Fibroblast of lung (primary cell): ENCODE measurements around the gene RITA1. TPM values are rescaled to one million over a fixed set of nuclear protein-coding genes. Genes with fewer than 3 reads are reported as not detected.
A peak's percentile ranks its signal among the peaks of the same experiment; 100 is the strongest.

ENCODE experiments used
- DNase-seq, 2 donors: peaks; one replicate each; pipeline versions ENCODE4 v3.0.0 to v3.0.0-alpha.2; 2010; ENCODE audit warnings: low read depth in 2 of 2
- H2AFZ ChIP-seq: 2 replicates; pipeline ENCODE4 v1.5.1; 2012; ENCODE audit warnings: low read length, control low read depth, inconsistent platforms
- H3K27ac ChIP-seq: 2 replicates; pipeline ENCODE4 v1.5.1; 2011; ENCODE audit warnings: low read length, control low read depth; ENCODE audit not compliant: insufficient read depth
- H3K27me3 ChIP-seq: 2 replicates; pipeline ENCODE4 v1.5.1; 2011; ENCODE audit warnings: mild to moderate bottlenecking, low read length; ENCODE audit not compliant: control insufficient read depth, insufficient read depth
- H3K36me3 ChIP-seq: 2 replicates; pipeline ENCODE4 v1.5.1; 2011; ENCODE audit warnings: low read length; ENCODE audit not compliant: control insufficient read depth, insufficient read depth
- H3K4me1 ChIP-seq: 2 replicates; pipeline ENCODE4 v1.5.1; 2011; ENCODE audit warnings: low read length; ENCODE audit not compliant: control insufficient read depth, insufficient read depth; ENCODE audit errors: extremely low read depth
- H3K4me2 ChIP-seq: 2 replicates; pipeline ENCODE4 v1.5.1; 2011; ENCODE audit warnings: low read length, control low read depth; ENCODE audit not compliant: insufficient read depth; ENCODE audit errors: extremely low read depth
- H3K4me3 ChIP-seq, 4 experiments: fragments of 200-600 bp in 1 of 4; sonication (generic) in 1 of 4; replicated peaks in 1 of 4; 2 replicates each; pipeline ENCODE4 v1.5.1; 2011 to 2016; ENCODE audit warnings: low read length in 4 of 4, low read depth in 3 of 4, mild to moderate bottlenecking in 3 of 4, control low read depth in 2 of 4, inconsistent platforms in 1 of 4, mixed read lengths in 1 of 4; ENCODE audit not compliant: insufficient read depth in 1 of 4; ENCODE audit errors: control extremely low read depth in 1 of 4
- H3K79me2 ChIP-seq: 2 replicates; pipeline ENCODE4 v1.5.1; 2012; ENCODE audit warnings: mild to moderate bottlenecking, low read length, inconsistent platforms; ENCODE audit not compliant: control insufficient read depth, insufficient read depth
- H3K9ac ChIP-seq: 2 replicates; pipeline ENCODE4 v1.5.1; 2011; ENCODE audit warnings: mild to moderate bottlenecking, low read length, control low read depth; ENCODE audit not compliant: insufficient read depth
- H3K9me3 ChIP-seq: 2 replicates; pipeline ENCODE4 v1.5.1; 2012; ENCODE audit warnings: low read depth, low read length; ENCODE audit not compliant: control insufficient read depth, insufficient read depth
- H4K20me1 ChIP-seq: 2 replicates; pipeline ENCODE4 v1.5.1; 2011; ENCODE audit warnings: low read length; ENCODE audit not compliant: control insufficient read depth, insufficient read depth; ENCODE audit errors: extremely low read depth
- EZH2 ChIP-seq: IDR thresholded peaks from 2 replicates; pipeline ENCODE4 v1.5.1; 2012; ENCODE audit warnings: low read length, control low read depth, mild to moderate bottlenecking; ENCODE audit errors: missing control alignments
- polyA plus RNA-seq, 2 donors: library from polyadenylated mRNA; depleted of rRNA in 1 of 2; stranded (reverse) in 1 of 2; unstranded in 1 of 2; fragments of >200 nt; gene quantifications; 2 replicates each; pipeline ENCODE4 v1.2.1, GENCODE V29; 2011 to 2012; ENCODE audit warnings: missing spikeins in 1 of 2
- total RNA-seq: library from RNA; depleted of rRNA; stranded (reverse); fragments of >200 nt; gene quantifications from 2 replicates; pipeline ENCODE4 v1.2.1, GENCODE V29; 2014
- TF ChIP-seq, protein P1 (sequence below), 2 donors: IDR thresholded peaks in 1 of 2; conservative IDR thresholded peaks in 1 of 2; 1 replicate in 1 of 2; 2 replicates in 1 of 2; pipeline ENCODE4 v1.5.1; 2011 to 2012; ENCODE audit warnings: low read length in 2 of 2, control low read depth in 1 of 2, inconsistent platforms in 1 of 2, low read depth in 1 of 2, mild to moderate bottlenecking in 1 of 2

Gene RITA1
- total and polyA plus RNA-seq, 2 donors (not counting 1 experiment from before 2014, with no cell fraction given): 8.7 to 11.6 TPM

- H3K4me1 ChIP-seq: peaks cover 5% of the 10 kb centered on the region
- DNase-seq: peak in 1 of 2 donors; percentile 14
- peaks cover 1% of the 10 kb centered on the region for H3K36me3 ChIP-seq
- H3K79me2 ChIP-seq: no peaks in the 10 kb centered on the region
- H2AFZ ChIP-seq: no peak overlapping the region
- peaks cover 25% of the 10 kb centered on the region for H3K27me3 ChIP-seq
- H3K4me2 ChIP-seq: peak overlapping the region; percentile 0
- no peaks in the 10 kb centered on the region for H3K9me3 ChIP-seq
- H4K20me1 ChIP-seq: no peaks in the 10 kb centered on the region
- H3K4me3 ChIP-seq: no peak overlapping the region
- H3K9ac ChIP-seq: no peak overlapping the region
- H3K27ac ChIP-seq: no peak overlapping the region
- TF ChIP-seq, protein P1, sequence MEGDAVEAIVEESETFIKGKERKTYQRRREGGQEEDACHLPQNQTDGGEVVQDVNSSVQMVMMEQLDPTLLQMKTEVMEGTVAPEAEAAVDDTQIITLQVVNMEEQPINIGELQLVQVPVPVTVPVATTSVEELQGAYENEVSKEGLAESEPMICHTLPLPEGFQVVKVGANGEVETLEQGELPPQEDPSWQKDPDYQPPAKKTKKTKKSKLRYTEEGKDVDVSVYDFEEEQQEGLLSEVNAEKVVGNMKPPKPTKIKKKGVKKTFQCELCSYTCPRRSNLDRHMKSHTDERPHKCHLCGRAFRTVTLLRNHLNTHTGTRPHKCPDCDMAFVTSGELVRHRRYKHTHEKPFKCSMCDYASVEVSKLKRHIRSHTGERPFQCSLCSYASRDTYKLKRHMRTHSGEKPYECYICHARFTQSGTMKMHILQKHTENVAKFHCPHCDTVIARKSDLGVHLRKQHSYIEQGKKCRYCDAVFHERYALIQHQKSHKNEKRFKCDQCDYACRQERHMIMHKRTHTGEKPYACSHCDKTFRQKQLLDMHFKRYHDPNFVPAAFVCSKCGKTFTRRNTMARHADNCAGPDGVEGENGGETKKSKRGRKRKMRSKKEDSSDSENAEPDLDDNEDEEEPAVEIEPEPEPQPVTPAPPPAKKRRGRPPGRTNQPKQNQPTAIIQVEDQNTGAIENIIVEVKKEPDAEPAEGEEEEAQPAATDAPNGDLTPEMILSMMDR (conservative IDR thresholded peaks at IDR 0.05 in 1 of 2, IDR thresholded peaks at IDR 0.05 in 1 of 2; ENCODE audit: low read depth in 1 of 2, low read length in 2 of 2): no peak
- TF ChIP-seq EZH2: no peak
These were observed 31.1 kb upstream of the RITA1 start for GRCh38 chr12:113154351-113154973.

DNA sequence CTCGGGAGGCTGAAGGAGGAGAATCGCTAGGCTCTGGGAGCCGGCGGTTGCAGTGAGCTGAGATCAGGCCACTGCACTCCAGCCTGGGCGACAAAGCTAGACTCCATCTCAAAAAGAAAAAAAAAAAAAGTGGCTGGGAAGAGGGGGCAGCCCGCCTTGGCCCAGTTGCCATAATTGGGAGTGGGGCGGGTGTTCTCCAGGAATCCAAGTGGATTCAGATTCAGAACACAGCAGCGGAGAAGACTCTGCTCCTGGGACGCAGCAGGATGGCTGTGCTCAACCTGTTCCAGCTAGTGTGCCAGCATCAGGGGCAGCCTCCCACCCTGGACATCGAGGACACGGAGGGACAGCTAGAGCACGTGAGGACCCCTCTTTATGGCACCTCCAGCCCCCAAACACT lies 30.5 kb upstream of the RITA1 start:
- Histone ChIP-seq H3K4me1 (peaks cover 1% of the 10 kb centered on the region), H3K79me2 (no peaks in the 10 kb centered on the region), H3K4me3 (no peak overlapping the region), H3K9ac (no peak overlapping the region), H3K36me3 (peaks cover 1% of the 10 kb centered on the region), H2AFZ (no peak overlapping the region), H3K27me3 (peaks cover 25% of the 10 kb centered on the region), H4K20me1 (no peaks in the 10 kb centered on the region), H3K27ac (no peak overlapping the region), H3K4me2 (no peak overlapping the region), H3K9me3 (no peaks in the 10 kb centered on the region)
- TF ChIP-seq EZH2: no peak
- TF ChIP-seq, protein P1 (conservative IDR thresholded peaks at IDR 0.05 in 1 of 2, IDR thresholded peaks at IDR 0.05 in 1 of 2; ENCODE audit: low read depth in 1 of 2, low read length in 2 of 2): no peak
- DNase-seq: no peak

GRCh38 chr12:113155646-113156045 lies 29.9 kb upstream of the RITA1 start:
- DNase-seq: no peak
- Histone ChIP-seq H3K4me1 (no peaks in the 10 kb centered on the region), H2AFZ (no peak overlapping the region), H3K9me3 (no peaks in the 10 kb centered on the region), H3K79me2 (no peaks in the 10 kb centered on the region), H3K36me3 (peaks cover 3% of the 10 kb centered on the region), H3K4me3 (no peak overlapping the region), H3K27me3 (peaks cover 25% of the 10 kb centered on the region), H3K9ac (no peak overlapping the region), H3K27ac (no peak overlapping the region), H3K4me2 (no peak overlapping the region), H4K20me1 (no peaks in the 10 kb centered on the region)
- TF ChIP-seq, protein P1 (conservative IDR thresholded peaks at IDR 0.05 in 1 of 2, IDR thresholded peaks at IDR 0.05 in 1 of 2; ENCODE audit: low read depth in 1 of 2, low read length in 2 of 2): no peak
- no peak for TF ChIP-seq EZH2
